Cardiac fibroblast (primary cell): Measurements from ENCODE around the gene ZAP70.

Source experiments
- DNase-seq, 2 donors: peaks; one replicate each; pipeline versions ENCODE4 v3.0.0 to v3.0.0-alpha.2; 2010; ENCODE audit warnings: low read depth in 2 of 2
- H3K4me3 ChIP-seq, 2 donors: replicated peaks in 1 of 2; 1 replicate in 1 of 2; 2 replicates in 1 of 2; pipeline ENCODE4 v1.5.1; 2011; ENCODE audit warnings: low read depth in 2 of 2, low read length in 2 of 2, mild to moderate bottlenecking in 2 of 2, moderate library complexity in 1 of 2
- TF ChIP-seq, protein P1 (sequence below): IDR thresholded peaks from one replicate; pipeline ENCODE4 v1.5.1; 2011; ENCODE audit warnings: low read depth, mild to moderate bottlenecking, low read length, inconsistent platforms

Gene ZAP70

GRCh38 chr2:97769308-97769707, 55.9 kb downstream of the ZAP70 start:
- no peak for DNase-seq
- TF ChIP-seq, protein P1, sequence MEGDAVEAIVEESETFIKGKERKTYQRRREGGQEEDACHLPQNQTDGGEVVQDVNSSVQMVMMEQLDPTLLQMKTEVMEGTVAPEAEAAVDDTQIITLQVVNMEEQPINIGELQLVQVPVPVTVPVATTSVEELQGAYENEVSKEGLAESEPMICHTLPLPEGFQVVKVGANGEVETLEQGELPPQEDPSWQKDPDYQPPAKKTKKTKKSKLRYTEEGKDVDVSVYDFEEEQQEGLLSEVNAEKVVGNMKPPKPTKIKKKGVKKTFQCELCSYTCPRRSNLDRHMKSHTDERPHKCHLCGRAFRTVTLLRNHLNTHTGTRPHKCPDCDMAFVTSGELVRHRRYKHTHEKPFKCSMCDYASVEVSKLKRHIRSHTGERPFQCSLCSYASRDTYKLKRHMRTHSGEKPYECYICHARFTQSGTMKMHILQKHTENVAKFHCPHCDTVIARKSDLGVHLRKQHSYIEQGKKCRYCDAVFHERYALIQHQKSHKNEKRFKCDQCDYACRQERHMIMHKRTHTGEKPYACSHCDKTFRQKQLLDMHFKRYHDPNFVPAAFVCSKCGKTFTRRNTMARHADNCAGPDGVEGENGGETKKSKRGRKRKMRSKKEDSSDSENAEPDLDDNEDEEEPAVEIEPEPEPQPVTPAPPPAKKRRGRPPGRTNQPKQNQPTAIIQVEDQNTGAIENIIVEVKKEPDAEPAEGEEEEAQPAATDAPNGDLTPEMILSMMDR: no peak
- H3K4me3 ChIP-seq: no peak overlapping the region

GRCh38 chr2:97769711-97770110, 56.3 kb downstream of the ZAP70 start:
- H3K4me3 ChIP-seq: no peak overlapping the region
- DNase-seq: no peak
- TF ChIP-seq, protein P1: no peak

DNA sequence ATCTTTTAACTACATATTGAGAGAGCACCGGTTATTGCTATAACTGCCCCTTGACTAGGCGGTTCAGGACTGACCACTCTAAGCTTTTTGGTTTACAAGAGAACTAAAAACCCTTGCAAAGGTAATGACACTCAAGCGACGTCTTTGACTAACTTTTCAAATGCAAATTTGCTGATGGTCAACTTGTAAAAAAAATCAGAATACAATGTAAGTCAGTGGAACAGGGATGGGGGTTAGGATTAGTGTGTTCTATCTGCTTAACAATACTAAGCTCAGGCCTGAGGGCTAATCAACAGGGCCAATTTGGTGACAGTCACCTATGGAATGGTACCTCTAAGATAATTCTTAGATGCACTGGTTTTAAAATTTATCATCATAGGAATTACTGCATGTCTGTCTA, 57.1 kb downstream of the ZAP70 start:
- no peak overlapping the region for H3K4me3 ChIP-seq
- TF ChIP-seq, protein P1: no peak
- no peak for DNase-seq

DNA sequence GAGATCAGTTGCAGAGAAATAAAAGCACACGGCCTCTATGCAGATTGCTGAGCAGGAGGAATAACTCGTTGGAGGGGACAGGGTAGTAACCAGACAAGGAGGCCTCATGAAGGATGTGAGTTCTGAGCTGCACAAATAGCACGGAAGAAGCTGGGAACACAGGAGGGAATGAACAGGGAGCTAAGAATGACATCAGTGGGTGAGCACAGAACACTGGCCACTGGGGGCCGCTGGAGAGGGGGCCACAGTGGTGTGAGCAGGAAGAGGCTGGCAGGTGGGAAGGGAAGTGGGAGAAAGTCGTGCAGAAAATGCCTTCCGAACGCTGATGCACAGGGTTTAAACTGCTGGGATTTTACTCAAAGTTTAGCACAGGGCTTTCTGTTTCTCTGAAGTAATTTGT, 61.0 kb downstream of the ZAP70 start:
- peak; percentile 14 to 29 for DNase-seq
- no peak overlapping the region for H3K4me3 ChIP-seq
- TF ChIP-seq, protein P1: peak; percentile 54

DNA sequence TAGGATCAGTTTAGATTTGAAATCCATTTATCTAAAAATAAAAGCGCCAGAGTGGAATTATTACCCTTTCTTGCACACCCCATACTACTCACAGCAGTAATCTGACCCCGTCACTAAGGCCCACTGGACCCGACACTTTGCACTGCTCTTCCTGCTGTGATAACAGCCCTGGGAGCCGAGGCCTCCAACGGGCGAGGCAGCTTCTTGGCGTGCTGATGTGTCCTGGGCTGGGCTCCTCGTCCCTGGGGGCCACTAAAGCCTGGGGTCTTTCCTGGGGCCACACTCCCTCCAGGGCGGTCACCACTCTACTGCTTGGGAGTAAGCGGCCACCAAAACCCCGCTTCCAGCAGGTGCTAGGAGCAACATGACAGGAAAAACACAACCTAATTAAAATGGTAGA, 61.7 kb downstream of the ZAP70 start:
- TF ChIP-seq, protein P1: no peak
- DNase-seq: no peak
- H3K4me3 ChIP-seq: no peak overlapping the region

GRCh38 chr2:97779141-97779540, 65.8 kb downstream of the ZAP70 start:
- TF ChIP-seq, protein P1: no peak
- DNase-seq: no peak
- no peak overlapping the region for H3K4me3 ChIP-seq

- no peak overlapping the region for H3K4me3 ChIP-seq
- TF ChIP-seq, protein P1: no peak
- no peak for DNase-seq
Observed at GRCh38 chr2:97781981-97782380, 68.6 kb downstream of the ZAP70 start.
